CD8-positive, alpha-beta memory T cell (primary cell): ENCODE results near the gene FSTL1. TPM values are rescaled to one million over a fixed set of nuclear protein-coding genes. Genes with fewer than 3 reads are reported as not detected.

Source experiments
- CTCF ChIA-PET: fragments of 350-600 bp; sonication (Branson Sonifier 250); formaldehyde crosslinking; loops from one replicate; lab custom pipeline; 2021; ENCODE audit warnings: antibody characterized with exemption; lab: Charles Lee
- POLR2A ChIA-PET: fragments of 350-600 bp; sonication (Branson Sonifier 250); formaldehyde crosslinking; loops from one replicate; lab custom pipeline; 2021; ENCODE audit warnings: antibody characterized with exemption; lab: Charles Lee
- DNase-seq, 5 donors: peaks; one replicate each; pipeline versions ENCODE4 v3.0.0 to v3.0.0-alpha.2; 2020 to 2022; ENCODE audit warnings: mixed read lengths in 1 of 5
- H3K27ac ChIP-seq: one replicate; pipeline ENCODE4 v1.7.0; 2013; ENCODE audit warnings: low read depth, mild to moderate bottlenecking, low read length, moderate library complexity
- H3K27me3 ChIP-seq: 2 replicates; pipeline ENCODE4 v1.7.0; 2013; ENCODE audit warnings: low read length, mild to moderate bottlenecking; ENCODE audit not compliant: insufficient read depth, poor library complexity, severe bottlenecking
- H3K36me3 ChIP-seq: 2 replicates; pipeline ENCODE4 v1.7.0; 2013; ENCODE audit warnings: mild to moderate bottlenecking, low read length, moderate library complexity; ENCODE audit not compliant: insufficient read depth
- H3K4me1 ChIP-seq: 2 replicates; pipeline ENCODE4 v1.7.0; 2013; ENCODE audit warnings: mild to moderate bottlenecking, low read length, moderate library complexity; ENCODE audit not compliant: insufficient read depth
- H3K4me3 ChIP-seq: 2 replicates; pipeline ENCODE4 v1.7.0; 2013; ENCODE audit warnings: mild to moderate bottlenecking, low read length
- H3K9me3 ChIP-seq: 2 replicates; pipeline ENCODE4 v1.7.0; 2013; ENCODE audit warnings: mild to moderate bottlenecking, low read length
- H3K27ac Mint-ChIP-seq, 8 donors: one replicate each; pipeline ENCODE4 v1.8.0; 2020 to 2021; ENCODE audit warnings: mixed read lengths in 8 of 8, mild to moderate bottlenecking in 6 of 8, inconsistent platforms in 3 of 8, moderate library complexity in 3 of 8
- H3K27me3 Mint-ChIP-seq, 2 donors: one replicate each; pipeline ENCODE4 v1.8.0; 2020 to 2021; ENCODE audit warnings: mixed read lengths in 2 of 2, mild to moderate bottlenecking in 1 of 2, moderate library complexity in 1 of 2
- H3K36me3 Mint-ChIP-seq, 3 donors: one replicate each; pipeline ENCODE4 v1.8.0; 2020 to 2021; ENCODE audit warnings: mixed read lengths in 3 of 3, inconsistent platforms in 1 of 3, mild to moderate bottlenecking in 1 of 3
- H3K4me1 Mint-ChIP-seq, 3 donors: one replicate each; pipeline ENCODE4 v1.8.0; 2020 to 2021; ENCODE audit warnings: mixed read lengths in 3 of 3, inconsistent platforms in 1 of 3, mild to moderate bottlenecking in 1 of 3
- H3K4me3 Mint-ChIP-seq, 7 donors: one replicate each; pipeline ENCODE4 v1.8.0; 2020 to 2021; ENCODE audit warnings: mixed read lengths in 7 of 7, mild to moderate bottlenecking in 6 of 7, moderate library complexity in 4 of 7, inconsistent platforms in 2 of 7
- H3K9me3 Mint-ChIP-seq, 5 donors: one replicate each; pipeline ENCODE4 v1.8.0; 2020 to 2022; ENCODE audit warnings: mixed read lengths in 5 of 5, mild to moderate bottlenecking in 3 of 5, moderate library complexity in 2 of 5, inconsistent platforms in 1 of 5
- polyA plus RNA-seq: library from polyadenylated mRNA; unstranded; fragments of 300-500 nt; fragmentation: Illumina TruSeq; gene quantifications from one replicate; pipeline ENCODE4 v1.2.3, GENCODE V29; 2021
- total RNA-seq, 2 experiments: library from RNA; stranded (reverse); gene quantifications; one replicate each; pipeline ENCODE4 v1.2.3, GENCODE V29; 2021

FSTL1 gene
- total and polyA plus RNA-seq, 3 experiments from 2014 or later: 0.09 to 0.53 TPM; not detected in 1

DNA sequence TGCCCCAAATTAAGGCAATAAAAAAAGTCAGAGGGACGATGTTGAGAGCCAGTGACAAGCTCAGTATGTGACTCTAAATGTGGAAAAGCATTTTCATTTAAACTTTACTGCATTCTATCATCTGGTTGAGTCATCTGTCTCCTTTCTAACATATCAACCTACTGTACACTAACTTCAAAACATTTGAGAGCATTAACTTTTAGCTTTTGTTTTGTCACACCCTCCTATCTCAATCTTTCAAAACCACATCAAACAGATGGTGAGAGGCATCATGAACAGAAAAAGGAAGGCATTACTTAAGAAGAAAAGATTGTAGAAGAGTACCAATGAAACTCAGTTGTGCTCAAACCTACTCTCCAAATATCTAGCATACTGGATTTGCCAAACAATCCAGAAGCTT is 106.4 kb downstream of the FSTL1 start:
- H3K27me3 ChIP-seq: no peaks in the 10 kb centered on the region
- peak in 2 of 5 donors; percentile 31 to 68 for DNase-seq
- H3K4me3 Mint-ChIP-seq: peak overlapping the region in 5 of 7 donors; percentile 4 to 36 (median 16)
- ChIA-PET POLR2A (interaction anchor here (0.6 to 1.4 kb wide), 3 partner anchors 250 to 265 kb away, joined by 3 to 4 read pairs (median 3); partner anchors contain the start of genes GSK3B and NDUFB4), CTCF (interaction anchor here (0.8 kb wide), 1 partner anchor 72 kb away, joined by 3 read pairs; no protein-coding TSS in a partner anchor)
- peaks cover 58 to 74% (median 71%) of the 10 kb centered on the region in 3 donors for H3K4me1 Mint-ChIP-seq
- peak overlapping the region in 7 of 8 donors; percentile 10 to 85 (median 40) for H3K27ac Mint-ChIP-seq
- peaks cover 37% of the 10 kb centered on the region for H3K4me1 ChIP-seq
- H3K36me3 ChIP-seq: no peaks in the 10 kb centered on the region
- H3K27me3 Mint-ChIP-seq: no peaks in the 10 kb centered on the region
- H3K9me3 Mint-ChIP-seq: peaks cover 0 to 2% (median under 1%) of the 10 kb centered on the region in 5 donors
- peaks cover 12 to 42% (median 17%) of the 10 kb centered on the region in 3 donors for H3K36me3 Mint-ChIP-seq
- H3K9me3 ChIP-seq: no peaks in the 10 kb centered on the region
- no peak overlapping the region for H3K4me3 ChIP-seq
- H3K27ac ChIP-seq: no peak overlapping the region

Other genes with a start within 250 kb of the FSTL1 start
- gene GPR156, start 165.8 kb downstream of the FSTL1 start, total RNA-seq: under 1 TPM in 1 of 2 experiments, not detected in 1; 0.04 TPM
- not detected for gene GPR156, start 165.8 kb downstream of the FSTL1 start, polyA plus RNA-seq
- 10 to 100 TPM; 37.6 to 37.9 TPM for gene LRRC58, start 101.6 kb downstream of the FSTL1 start, total RNA-seq
- 8.0 TPM for gene LRRC58, start 101.6 kb downstream of the FSTL1 start, polyA plus RNA-seq
- 100 to 1,000 TPM; 102 to 103 TPM for gene NDUFB4, start 145.3 kb upstream of the FSTL1 start, total RNA-seq
- gene NDUFB4, start 145.3 kb upstream of the FSTL1 start, polyA plus RNA-seq: 263 TPM
- gene HGD, start 231.2 kb upstream of the FSTL1 start, total RNA-seq: 1 to 10 TPM in 1 of 2 experiments, under 1 TPM in 1; 0.98 to 1.1 TPM
- not detected for gene HGD, start 231.2 kb upstream of the FSTL1 start, polyA plus RNA-seq